Suprapubic skin (tissue), 3 donors: ENCODE results near the gene ERCC6.

Experiments used
- EP300 ChIP-seq: sonication (generic); formaldehyde crosslinking; IDR thresholded peaks from one replicate; pipeline ENCODE4 v1.6.1; 2017; ENCODE audit warnings: antibody characterized with exemption
- POLR2A ChIP-seq, 2 donors: fragments of 450-650 bp; IDR thresholded peaks; one replicate each; pipeline ENCODE4 v1.6.1; 2017; ENCODE audit warnings: antibody characterized with exemption in 2 of 2, mild to moderate bottlenecking in 2 of 2, moderate library complexity in 2 of 2
- TF ChIP-seq, protein P1 (sequence below), 2 donors: fragments of 200-600 bp in 1 of 2; fragments of 450-650 bp in 1 of 2; sonication (generic) in 1 of 2; IDR thresholded peaks; one replicate each; pipeline ENCODE4 v1.5.1; 2016 to 2019; ENCODE audit warnings: antibody characterized with exemption in 2 of 2, mild to moderate bottlenecking in 1 of 2, moderate library complexity in 1 of 2

GRCh38 chr10:49572594-49573114, 33.7 kb upstream of the ERCC6 start:
- TF ChIP-seq, protein P1, sequence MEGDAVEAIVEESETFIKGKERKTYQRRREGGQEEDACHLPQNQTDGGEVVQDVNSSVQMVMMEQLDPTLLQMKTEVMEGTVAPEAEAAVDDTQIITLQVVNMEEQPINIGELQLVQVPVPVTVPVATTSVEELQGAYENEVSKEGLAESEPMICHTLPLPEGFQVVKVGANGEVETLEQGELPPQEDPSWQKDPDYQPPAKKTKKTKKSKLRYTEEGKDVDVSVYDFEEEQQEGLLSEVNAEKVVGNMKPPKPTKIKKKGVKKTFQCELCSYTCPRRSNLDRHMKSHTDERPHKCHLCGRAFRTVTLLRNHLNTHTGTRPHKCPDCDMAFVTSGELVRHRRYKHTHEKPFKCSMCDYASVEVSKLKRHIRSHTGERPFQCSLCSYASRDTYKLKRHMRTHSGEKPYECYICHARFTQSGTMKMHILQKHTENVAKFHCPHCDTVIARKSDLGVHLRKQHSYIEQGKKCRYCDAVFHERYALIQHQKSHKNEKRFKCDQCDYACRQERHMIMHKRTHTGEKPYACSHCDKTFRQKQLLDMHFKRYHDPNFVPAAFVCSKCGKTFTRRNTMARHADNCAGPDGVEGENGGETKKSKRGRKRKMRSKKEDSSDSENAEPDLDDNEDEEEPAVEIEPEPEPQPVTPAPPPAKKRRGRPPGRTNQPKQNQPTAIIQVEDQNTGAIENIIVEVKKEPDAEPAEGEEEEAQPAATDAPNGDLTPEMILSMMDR (IDR thresholded peaks at IDR 0.05), result no peak
- no peak for TF ChIP-seq POLR2A (IDR thresholded peaks at IDR 0.05)
- TF ChIP-seq EP300, result no peak
